SK-N-SH treated with all-trans-retinoic acid at 6 μM for 48 hours (cell line): Measurements from ENCODE around the gene STT3B.

Experiments
- ATAC-seq: fragments of 200-7000 bp; cut with Tn5 transposase; 3 replicates; pipeline ENCODE4 v1.9.1; 2020; ENCODE audit warnings: mild to moderate bottlenecking, moderate library complexity
- ARNTL ChIP-seq: fragments of 450-650 bp; formaldehyde crosslinking; IDR thresholded peaks from 2 replicates; pipeline ENCODE4 v1.5.0; 2020; ENCODE audit warnings: low read depth, mild to moderate bottlenecking, moderate library complexity, borderline replicate concordance
- BACH2 ChIP-seq: fragments of 250-450 bp; sonication (Bioruptor Pico); IDR thresholded peaks from 2 replicates; pipeline ENCODE4 v1.9.0; 2021; ENCODE audit warnings: mild to moderate bottlenecking, borderline replicate concordance
- CREB5 ChIP-seq: fragments of 250-450 bp; sonication (Bioruptor Pico); IDR thresholded peaks from 2 replicates; pipeline ENCODE4 v1.5.1; 2020; ENCODE audit warnings: low read depth, mild to moderate bottlenecking, moderate library complexity
- CSDC2 ChIP-seq: fragments of 250-450 bp; sonication (Bioruptor Pico); IDR thresholded peaks from 2 replicates; pipeline ENCODE4 v1.5.0; 2020; ENCODE audit warnings: mild to moderate bottlenecking, moderate library complexity
- CSRNP3 ChIP-seq: fragments of 250-450 bp; sonication (Bioruptor Pico); IDR thresholded peaks from 2 replicates; pipeline ENCODE4 v1.5.1; 2021; ENCODE audit warnings: mild to moderate bottlenecking, moderate library complexity
- ESRRG ChIP-seq: fragments of 250-450 bp; sonication (Bioruptor Pico); IDR thresholded peaks from 2 replicates; pipeline ENCODE4 v1.6.1; 2021; ENCODE audit warnings: mild to moderate bottlenecking
- ISL1 ChIP-seq: fragments of 250-450 bp; sonication (Bioruptor Pico); IDR thresholded peaks from 2 replicates; pipeline ENCODE4 v2.1.2; 2022; ENCODE audit warnings: mild to moderate bottlenecking, moderate library complexity
- OSR1 ChIP-seq: fragments of 250-450 bp; sonication (Bioruptor Pico); IDR thresholded peaks from 2 replicates; pipeline ENCODE4 v1.8.0; 2022; ENCODE audit warnings: moderate library complexity, mild to moderate bottlenecking, inconsistent platforms
- PATZ1 ChIP-seq: fragments of 250-450 bp; sonication (Bioruptor Pico); IDR thresholded peaks from 2 replicates; pipeline ENCODE4 v1.8.0; 2020; ENCODE audit warnings: mild to moderate bottlenecking, moderate library complexity, borderline replicate concordance
- PPARA ChIP-seq: fragments of 250-450 bp; sonication (Bioruptor Pico); IDR thresholded peaks from 2 replicates; pipeline ENCODE4 v1.5.0; 2020; ENCODE audit warnings: mild to moderate bottlenecking, borderline replicate concordance
- RARB ChIP-seq: fragments of 250-450 bp; sonication (Bioruptor Pico); IDR thresholded peaks from 2 replicates; pipeline ENCODE4 v1.8.0; 2021; ENCODE audit warnings: mild to moderate bottlenecking, moderate library complexity
- SNAI2 ChIP-seq: fragments of 250-450 bp; sonication (Bioruptor Pico); IDR thresholded peaks from 2 replicates; pipeline ENCODE4 v1.5.0; 2020; ENCODE audit warnings: mild to moderate bottlenecking, moderate library complexity
- TCF4 ChIP-seq: fragments of 250-450 bp; sonication (Bioruptor Pico); IDR thresholded peaks from 2 replicates; pipeline ENCODE4 v1.8.0; 2021; ENCODE audit warnings: mild to moderate bottlenecking, moderate library complexity, borderline replicate concordance
- TOX ChIP-seq: fragments of 250-450 bp; sonication (Bioruptor Pico); IDR thresholded peaks from 2 replicates; pipeline ENCODE4 v1.8.0; 2021; ENCODE audit warnings: mild to moderate bottlenecking, moderate library complexity, borderline replicate concordance
- TSHZ2 ChIP-seq: fragments of 250-450 bp; sonication (Bioruptor Pico); IDR thresholded peaks from 2 replicates; pipeline ENCODE4 v1.5.0; 2020; ENCODE audit warnings: mild to moderate bottlenecking, moderate library complexity
- ZC3H10 ChIP-seq: fragments of 250-450 bp; sonication (Bioruptor Pico); IDR thresholded peaks from 2 replicates; pipeline ENCODE4 v1.5.1; 2021; ENCODE audit warnings: mild to moderate bottlenecking, moderate library complexity
- ZFP3 ChIP-seq: fragments of 250-450 bp; sonication (Bioruptor Pico); IDR thresholded peaks from 2 replicates; pipeline ENCODE4 v1.5.0; 2020; ENCODE audit warnings: mild to moderate bottlenecking, moderate library complexity
- ZNF565 ChIP-seq: fragments of 450-650 bp; formaldehyde crosslinking; conservative IDR thresholded peaks from 2 replicates; pipeline ENCODE4 v1.5.0; 2020; ENCODE audit warnings: low read depth, mild to moderate bottlenecking, moderate library complexity
- ZNF70 ChIP-seq: fragments of 450-650 bp; formaldehyde crosslinking; IDR thresholded peaks from 2 replicates; pipeline ENCODE4 v1.5.0; 2020; ENCODE audit warnings: mild to moderate bottlenecking, moderate library complexity
- ZNF8 ChIP-seq: fragments of 450-650 bp; formaldehyde crosslinking; IDR thresholded peaks from 2 replicates; pipeline ENCODE4 v1.5.0; 2020; ENCODE audit warnings: mild to moderate bottlenecking, moderate library complexity
- TF ChIP-seq, protein P1 (sequence below): fragments of 250-450 bp; sonication (Bioruptor Pico); IDR thresholded peaks from 2 replicates; pipeline ENCODE4 v1.8.0; 2021; ENCODE audit warnings: low read depth, mild to moderate bottlenecking, moderate library complexity, borderline replicate concordance

The STT3B gene

GRCh38 chr3:31616711-31617110 lies 84.0 kb downstream of the STT3B start:
- TF ChIP-seq TSHZ2 (CRISPR knock-in tag) (no peak), ZNF565 (no peak), TOX (CRISPR knock-in tag) (no peak), PATZ1 (CRISPR knock-in tag) (no peak), ZNF70 (CRISPR knock-in tag) (no peak), ARNTL (CRISPR knock-in tag) (no peak), ZFP3 (CRISPR knock-in tag) (no peak), CSRNP3 (CRISPR knock-in tag) (no peak), TCF4 (CRISPR knock-in tag) (no peak), CSDC2 (CRISPR knock-in tag) (no peak), ISL1 (CRISPR knock-in tag) (no peak), ZNF8 (CRISPR knock-in tag) (no peak), CREB5 (no peak), ESRRG (CRISPR knock-in tag) (no peak), BACH2 (no peak)
- TF ChIP-seq, protein P1, sequence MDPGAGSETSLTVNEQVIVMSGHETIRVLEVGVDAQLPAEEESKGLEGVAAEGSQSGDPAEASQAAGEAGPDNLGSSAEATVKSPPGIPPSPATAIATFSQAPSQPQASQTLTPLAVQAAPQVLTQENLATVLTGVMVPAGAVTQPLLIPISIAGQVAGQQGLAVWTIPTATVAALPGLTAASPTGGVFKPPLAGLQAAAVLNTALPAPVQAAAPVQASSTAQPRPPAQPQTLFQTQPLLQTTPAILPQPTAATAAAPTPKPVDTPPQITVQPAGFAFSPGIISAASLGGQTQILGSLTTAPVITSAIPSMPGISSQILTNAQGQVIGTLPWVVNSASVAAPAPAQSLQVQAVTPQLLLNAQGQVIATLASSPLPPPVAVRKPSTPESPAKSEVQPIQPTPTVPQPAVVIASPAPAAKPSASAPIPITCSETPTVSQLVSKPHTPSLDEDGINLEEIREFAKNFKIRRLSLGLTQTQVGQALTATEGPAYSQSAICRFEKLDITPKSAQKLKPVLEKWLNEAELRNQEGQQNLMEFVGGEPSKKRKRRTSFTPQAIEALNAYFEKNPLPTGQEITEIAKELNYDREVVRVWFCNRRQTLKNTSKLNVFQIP (CRISPR knock-in tag) = no peak
- ATAC-seq = no peak

GRCh38 chr3:31620656-31621055 lies 87.9 kb downstream of the STT3B start:
- ATAC-seq = no peak
- TF ChIP-seq CSDC2 (CRISPR knock-in tag) = no peak
- TF ChIP-seq BACH2 = no peak
- no peak for TF ChIP-seq PATZ1 (CRISPR knock-in tag)
- TF ChIP-seq ISL1 (CRISPR knock-in tag) = no peak
- no peak for TF ChIP-seq ZC3H10 (CRISPR knock-in tag)
- no peak for TF ChIP-seq PPARA
- no peak for TF ChIP-seq ZNF70 (CRISPR knock-in tag)
- no peak for TF ChIP-seq TOX (CRISPR knock-in tag)
- TF ChIP-seq OSR1 (CRISPR knock-in tag) = no peak
- no peak for TF ChIP-seq RARB (CRISPR knock-in tag)
- no peak for TF ChIP-seq SNAI2
- TF ChIP-seq ZFP3 (CRISPR knock-in tag) = no peak
- TF ChIP-seq, protein P1 (CRISPR knock-in tag) = no peak
- no peak for TF ChIP-seq ZNF8 (CRISPR knock-in tag)
